Measurements from ENCODE around the gene TMEM170B.

DNA sequence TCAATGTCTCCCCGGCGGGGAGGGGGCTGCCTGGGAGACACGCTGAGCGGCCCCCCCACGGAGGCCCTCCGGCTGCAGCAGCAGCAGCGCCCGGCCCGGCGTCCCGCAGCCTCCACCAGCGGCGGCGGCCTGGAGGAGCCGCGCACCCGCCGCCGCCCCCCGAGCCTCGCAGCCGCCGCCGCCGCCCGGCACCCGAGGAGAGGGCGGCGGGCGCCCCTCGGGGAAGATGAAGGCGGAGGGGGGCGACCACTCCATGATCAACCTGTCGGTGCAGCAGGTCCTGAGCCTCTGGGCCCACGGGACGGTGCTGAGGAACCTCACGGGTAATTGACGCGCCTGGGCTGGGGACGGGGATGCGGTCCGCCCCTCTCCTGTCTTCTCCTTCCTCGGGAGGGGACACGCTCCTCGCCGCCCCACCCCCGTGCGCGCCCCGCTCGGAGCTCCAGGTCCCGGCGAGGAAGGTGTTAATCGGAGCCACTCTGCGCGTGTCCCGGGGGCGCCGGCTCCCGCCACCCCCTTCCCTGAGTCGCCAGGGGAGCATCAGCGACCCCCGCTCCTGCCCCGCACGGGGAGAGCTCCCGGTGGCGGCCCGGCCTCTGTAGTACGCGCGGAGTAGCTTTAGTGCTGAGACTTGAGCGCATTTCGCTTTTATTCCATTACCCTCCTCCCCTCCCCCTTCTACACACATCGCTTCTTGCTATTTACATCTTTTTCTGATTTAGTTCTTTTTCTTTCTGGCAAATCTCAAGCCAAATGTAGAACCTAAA, 686 bp downstream of the TMEM170B start:
- TF ChIP-seq, protein P1, sequence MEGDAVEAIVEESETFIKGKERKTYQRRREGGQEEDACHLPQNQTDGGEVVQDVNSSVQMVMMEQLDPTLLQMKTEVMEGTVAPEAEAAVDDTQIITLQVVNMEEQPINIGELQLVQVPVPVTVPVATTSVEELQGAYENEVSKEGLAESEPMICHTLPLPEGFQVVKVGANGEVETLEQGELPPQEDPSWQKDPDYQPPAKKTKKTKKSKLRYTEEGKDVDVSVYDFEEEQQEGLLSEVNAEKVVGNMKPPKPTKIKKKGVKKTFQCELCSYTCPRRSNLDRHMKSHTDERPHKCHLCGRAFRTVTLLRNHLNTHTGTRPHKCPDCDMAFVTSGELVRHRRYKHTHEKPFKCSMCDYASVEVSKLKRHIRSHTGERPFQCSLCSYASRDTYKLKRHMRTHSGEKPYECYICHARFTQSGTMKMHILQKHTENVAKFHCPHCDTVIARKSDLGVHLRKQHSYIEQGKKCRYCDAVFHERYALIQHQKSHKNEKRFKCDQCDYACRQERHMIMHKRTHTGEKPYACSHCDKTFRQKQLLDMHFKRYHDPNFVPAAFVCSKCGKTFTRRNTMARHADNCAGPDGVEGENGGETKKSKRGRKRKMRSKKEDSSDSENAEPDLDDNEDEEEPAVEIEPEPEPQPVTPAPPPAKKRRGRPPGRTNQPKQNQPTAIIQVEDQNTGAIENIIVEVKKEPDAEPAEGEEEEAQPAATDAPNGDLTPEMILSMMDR (IDR thresholded peaks at IDR 0.05) = no peak
- TF ChIP-seq POLR2A (IDR thresholded peaks at IDR 0.05) (no peak), POLR2AphosphoS5 (IDR thresholded peaks at IDR 0.05; ENCODE audit: insufficient read depth in 1 of 2, low read depth in 1 of 2) (peak in 1 of 2 donors; percentile 33)

Data from vagina (tissue), 2 donors.